ENCODE data around the gene TBX15.

Gene TBX15

GRCh38 chr1:118934706-118935105 is 53.4 kb downstream of the TBX15 start:
- no peak for TF ChIP-seq EZH2phosphoT487 (conservative IDR thresholded peaks at IDR 0.05; ENCODE audit: low read length)
- TF ChIP-seq, protein P1, sequence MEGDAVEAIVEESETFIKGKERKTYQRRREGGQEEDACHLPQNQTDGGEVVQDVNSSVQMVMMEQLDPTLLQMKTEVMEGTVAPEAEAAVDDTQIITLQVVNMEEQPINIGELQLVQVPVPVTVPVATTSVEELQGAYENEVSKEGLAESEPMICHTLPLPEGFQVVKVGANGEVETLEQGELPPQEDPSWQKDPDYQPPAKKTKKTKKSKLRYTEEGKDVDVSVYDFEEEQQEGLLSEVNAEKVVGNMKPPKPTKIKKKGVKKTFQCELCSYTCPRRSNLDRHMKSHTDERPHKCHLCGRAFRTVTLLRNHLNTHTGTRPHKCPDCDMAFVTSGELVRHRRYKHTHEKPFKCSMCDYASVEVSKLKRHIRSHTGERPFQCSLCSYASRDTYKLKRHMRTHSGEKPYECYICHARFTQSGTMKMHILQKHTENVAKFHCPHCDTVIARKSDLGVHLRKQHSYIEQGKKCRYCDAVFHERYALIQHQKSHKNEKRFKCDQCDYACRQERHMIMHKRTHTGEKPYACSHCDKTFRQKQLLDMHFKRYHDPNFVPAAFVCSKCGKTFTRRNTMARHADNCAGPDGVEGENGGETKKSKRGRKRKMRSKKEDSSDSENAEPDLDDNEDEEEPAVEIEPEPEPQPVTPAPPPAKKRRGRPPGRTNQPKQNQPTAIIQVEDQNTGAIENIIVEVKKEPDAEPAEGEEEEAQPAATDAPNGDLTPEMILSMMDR (IDR thresholded peaks at IDR 0.05; ENCODE audit: insufficient read depth, low read length, poor library complexity, severe bottlenecking) = no peak
- H3K9me2 ChIP-seq (replicated peaks; ENCODE audit: insufficient read depth, low read length) = no peaks in the 10 kb centered on the region
- H3K27ac ChIP-seq (ENCODE audit: low read depth, low read length) = no peak overlapping the region
- H3K4me3 ChIP-seq (ENCODE audit: insufficient read depth, low read length, poor library complexity, severe bottlenecking) = no peak overlapping the region
- H3K27me3 ChIP-seq (ENCODE audit: low read length) = no peaks in the 10 kb centered on the region
- no peaks in the 10 kb centered on the region for H4K20me1 ChIP-seq (ENCODE audit: low read depth, low read length)
- H3K9me3 ChIP-seq (ENCODE audit: insufficient read depth, low read length) = no peaks in the 10 kb centered on the region
- no peaks in the 10 kb centered on the region for H3K79me2 ChIP-seq (ENCODE audit: insufficient read depth, low read length)
- no peak overlapping the region for H3K9ac ChIP-seq (ENCODE audit: low read length)
- H3K4me2 ChIP-seq (ENCODE audit: low read depth, low read length, poor library complexity, severe bottlenecking) = no peak overlapping the region
- H2AFZ ChIP-seq (ENCODE audit: low read depth, low read length, severe bottlenecking) = no peak overlapping the region
- H3K36me3 ChIP-seq (ENCODE audit: low read length) = no peaks in the 10 kb centered on the region
- H3F3A ChIP-seq (ENCODE audit: insufficient read depth) = no peaks in the 10 kb centered on the region

DNA sequence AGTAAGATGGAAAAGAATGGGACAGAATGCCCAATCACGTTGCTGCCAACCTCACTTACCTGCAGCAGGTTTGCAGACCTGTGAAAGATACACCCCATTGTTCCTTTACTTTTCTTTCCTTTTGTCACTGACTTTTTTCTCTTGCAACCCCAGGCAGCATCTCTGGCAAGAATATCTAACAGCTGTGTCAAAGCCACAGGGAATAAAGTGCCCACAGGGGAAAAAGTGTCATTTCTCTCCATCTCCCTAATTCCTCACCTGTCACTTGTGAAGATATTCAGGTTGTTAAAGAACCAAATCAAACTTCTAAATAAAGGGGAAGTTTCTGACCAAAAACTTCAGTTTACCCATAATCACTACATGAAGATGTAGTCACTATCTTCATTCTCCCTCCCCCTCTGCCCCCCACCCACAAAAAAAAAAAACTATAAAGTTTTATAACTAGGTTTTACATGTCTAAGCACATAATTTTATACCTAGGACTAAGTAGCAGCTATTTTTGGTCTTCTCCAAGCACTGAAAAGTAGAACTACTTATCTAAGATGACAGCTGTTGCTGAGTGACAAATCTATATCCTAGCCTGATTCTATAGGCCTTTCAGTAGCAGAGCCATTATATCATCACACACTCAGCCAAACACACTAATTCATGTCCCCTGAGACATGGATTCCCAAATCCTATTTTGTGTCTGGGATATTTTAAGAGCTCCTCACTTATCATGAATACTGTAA is 54.9 kb downstream of the TBX15 start:
- Histone ChIP-seq H3K9me2 (replicated peaks; ENCODE audit: insufficient read depth, low read length) (no peaks in the 10 kb centered on the region), H3K27ac (ENCODE audit: low read depth, low read length) (no peak overlapping the region), H2AFZ (ENCODE audit: low read depth, low read length, severe bottlenecking) (no peak overlapping the region), H3K9ac (ENCODE audit: low read length) (no peak overlapping the region), H4K20me1 (ENCODE audit: low read depth, low read length) (no peaks in the 10 kb centered on the region), H3K36me3 (ENCODE audit: low read length) (no peaks in the 10 kb centered on the region), H3K4me2 (ENCODE audit: low read depth, low read length, poor library complexity, severe bottlenecking) (no peak overlapping the region), H3K4me3 (ENCODE audit: insufficient read depth, low read length, poor library complexity, severe bottlenecking) (no peak overlapping the region), H3K9me3 (ENCODE audit: insufficient read depth, low read length) (no peaks in the 10 kb centered on the region), H3F3A (ENCODE audit: insufficient read depth) (no peaks in the 10 kb centered on the region), H3K27me3 (ENCODE audit: low read length) (no peaks in the 10 kb centered on the region), H3K79me2 (ENCODE audit: insufficient read depth, low read length) (no peaks in the 10 kb centered on the region)
- TF ChIP-seq, protein P1 (IDR thresholded peaks at IDR 0.05; ENCODE audit: insufficient read depth, low read length, poor library complexity, severe bottlenecking) = no peak
- TF ChIP-seq EZH2phosphoT487 (conservative IDR thresholded peaks at IDR 0.05; ENCODE audit: low read length) = no peak

- TF ChIP-seq, protein P1 (IDR thresholded peaks at IDR 0.05; ENCODE audit: insufficient read depth, low read length, poor library complexity, severe bottlenecking) = no peak
- no peak for TF ChIP-seq EZH2phosphoT487 (conservative IDR thresholded peaks at IDR 0.05; ENCODE audit: low read length)
- Histone ChIP-seq H3K9ac (ENCODE audit: low read length) (no peak overlapping the region), H2AFZ (ENCODE audit: low read depth, low read length, severe bottlenecking) (no peak overlapping the region), H3F3A (ENCODE audit: insufficient read depth) (no peaks in the 10 kb centered on the region), H3K79me2 (ENCODE audit: insufficient read depth, low read length) (no peaks in the 10 kb centered on the region), H3K27me3 (ENCODE audit: low read length) (no peaks in the 10 kb centered on the region), H4K20me1 (ENCODE audit: low read depth, low read length) (no peaks in the 10 kb centered on the region), H3K4me2 (ENCODE audit: low read depth, low read length, poor library complexity, severe bottlenecking) (no peak overlapping the region), H3K36me3 (ENCODE audit: low read length) (no peaks in the 10 kb centered on the region), H3K4me3 (ENCODE audit: insufficient read depth, low read length, poor library complexity, severe bottlenecking) (no peak overlapping the region), H3K9me2 (replicated peaks; ENCODE audit: insufficient read depth, low read length) (no peaks in the 10 kb centered on the region), H3K27ac (ENCODE audit: low read depth, low read length) (no peak overlapping the region), H3K9me3 (ENCODE audit: insufficient read depth, low read length) (no peaks in the 10 kb centered on the region)
Observed at GRCh38 chr1:118931876-118932275, 56.3 kb downstream of the TBX15 start.

Data from SU-DHL-6 (cell line).